ENCODE results near the gene PSMC1. TPM values are rescaled to one million over a fixed set of nuclear protein-coding genes. Genes with fewer than 3 reads are reported as not detected.

The PSMC1 gene
- total RNA-seq, 1 donor from 2014 or later: 78.6 TPM

DNA sequence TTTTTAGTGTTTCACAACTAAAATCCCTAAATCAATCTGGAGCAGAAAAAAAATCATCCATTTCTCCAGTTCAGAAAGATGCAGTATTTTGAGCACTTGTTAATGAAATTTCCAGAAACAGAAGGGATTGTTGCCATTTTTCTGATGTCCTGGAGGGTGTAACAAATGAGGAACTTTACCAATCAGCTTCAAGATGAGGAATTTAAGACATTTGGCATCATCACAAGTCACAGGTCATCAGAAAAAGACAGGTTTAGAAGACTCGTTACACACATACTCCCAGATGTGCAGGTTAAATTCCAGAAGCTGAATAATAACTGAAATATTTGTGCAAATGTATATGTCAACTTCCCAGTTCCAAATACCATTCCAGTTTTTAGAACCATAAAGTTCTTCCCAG lies 482 bp upstream of the PSMC1 start:
- H3K27me3 Mint-ChIP-seq (ENCODE audit: low read depth): peaks cover 4% of the 10 kb centered on the region
- peaks cover 11% of the 10 kb centered on the region for H3K36me3 Mint-ChIP-seq (ENCODE audit: low read depth)
- DNase-seq (ENCODE audit: low spot score): no peak
- TF ChIP-seq, protein P1, sequence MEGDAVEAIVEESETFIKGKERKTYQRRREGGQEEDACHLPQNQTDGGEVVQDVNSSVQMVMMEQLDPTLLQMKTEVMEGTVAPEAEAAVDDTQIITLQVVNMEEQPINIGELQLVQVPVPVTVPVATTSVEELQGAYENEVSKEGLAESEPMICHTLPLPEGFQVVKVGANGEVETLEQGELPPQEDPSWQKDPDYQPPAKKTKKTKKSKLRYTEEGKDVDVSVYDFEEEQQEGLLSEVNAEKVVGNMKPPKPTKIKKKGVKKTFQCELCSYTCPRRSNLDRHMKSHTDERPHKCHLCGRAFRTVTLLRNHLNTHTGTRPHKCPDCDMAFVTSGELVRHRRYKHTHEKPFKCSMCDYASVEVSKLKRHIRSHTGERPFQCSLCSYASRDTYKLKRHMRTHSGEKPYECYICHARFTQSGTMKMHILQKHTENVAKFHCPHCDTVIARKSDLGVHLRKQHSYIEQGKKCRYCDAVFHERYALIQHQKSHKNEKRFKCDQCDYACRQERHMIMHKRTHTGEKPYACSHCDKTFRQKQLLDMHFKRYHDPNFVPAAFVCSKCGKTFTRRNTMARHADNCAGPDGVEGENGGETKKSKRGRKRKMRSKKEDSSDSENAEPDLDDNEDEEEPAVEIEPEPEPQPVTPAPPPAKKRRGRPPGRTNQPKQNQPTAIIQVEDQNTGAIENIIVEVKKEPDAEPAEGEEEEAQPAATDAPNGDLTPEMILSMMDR (IDR thresholded peaks at IDR 0.05): no peak
- peaks cover 27% of the 10 kb centered on the region for H3K4me1 Mint-ChIP-seq (ENCODE audit: low read depth)
- H3K27ac Mint-ChIP-seq (ENCODE audit: unreplicated experiment): peak overlapping the region; percentile 97
- H3K9me3 Mint-ChIP-seq (ENCODE audit: low read depth): no peaks in the 10 kb centered on the region
- peak overlapping the region; percentile 93 for H3K4me3 Mint-ChIP-seq (ENCODE audit: unreplicated experiment)

DNA sequence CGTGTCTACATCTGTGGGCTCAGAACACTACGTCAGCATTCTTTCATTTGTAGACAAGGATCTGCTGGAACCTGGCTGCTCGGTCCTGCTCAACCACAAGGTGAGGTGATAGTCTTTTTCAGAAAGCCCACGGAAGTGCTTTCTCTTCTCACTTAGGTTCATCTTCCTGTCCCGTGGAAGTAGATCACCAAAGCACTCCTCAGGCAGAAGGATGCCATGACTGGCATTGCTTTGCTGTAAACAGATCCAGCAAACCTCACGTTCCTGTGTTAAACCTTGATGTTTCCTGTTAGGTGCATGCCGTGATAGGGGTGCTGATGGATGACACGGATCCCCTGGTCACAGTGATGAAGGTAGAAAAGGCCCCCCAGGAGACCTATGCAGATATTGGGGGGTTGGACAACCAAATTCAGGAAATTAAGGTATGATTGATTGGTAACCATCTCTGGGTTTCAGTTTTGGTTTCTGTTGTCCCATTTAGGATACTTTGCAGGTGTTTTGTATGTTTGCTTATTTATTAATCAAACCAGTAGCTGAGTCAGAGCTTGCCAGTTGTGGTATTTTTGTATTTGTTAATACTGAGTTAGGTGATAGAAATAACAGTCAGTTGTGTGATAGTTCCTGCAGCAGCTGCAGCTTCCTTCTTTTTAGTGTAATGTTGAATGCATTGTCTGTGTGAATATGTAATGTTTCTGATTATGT lies 7.5 kb downstream of the PSMC1 start:
- H3K4me3 Mint-ChIP-seq (ENCODE audit: unreplicated experiment): no peak overlapping the region
- no peaks in the 10 kb centered on the region for H3K9me3 Mint-ChIP-seq (ENCODE audit: low read depth)
- H3K36me3 Mint-ChIP-seq (ENCODE audit: low read depth): peaks cover 32% of the 10 kb centered on the region
- H3K4me1 Mint-ChIP-seq (ENCODE audit: low read depth): no peaks in the 10 kb centered on the region
- TF ChIP-seq, protein P1 (IDR thresholded peaks at IDR 0.05): no peak
- H3K27me3 Mint-ChIP-seq (ENCODE audit: low read depth): no peaks in the 10 kb centered on the region
- no peak for DNase-seq (ENCODE audit: low spot score)
- H3K27ac Mint-ChIP-seq (ENCODE audit: unreplicated experiment): no peak overlapping the region

DNA sequence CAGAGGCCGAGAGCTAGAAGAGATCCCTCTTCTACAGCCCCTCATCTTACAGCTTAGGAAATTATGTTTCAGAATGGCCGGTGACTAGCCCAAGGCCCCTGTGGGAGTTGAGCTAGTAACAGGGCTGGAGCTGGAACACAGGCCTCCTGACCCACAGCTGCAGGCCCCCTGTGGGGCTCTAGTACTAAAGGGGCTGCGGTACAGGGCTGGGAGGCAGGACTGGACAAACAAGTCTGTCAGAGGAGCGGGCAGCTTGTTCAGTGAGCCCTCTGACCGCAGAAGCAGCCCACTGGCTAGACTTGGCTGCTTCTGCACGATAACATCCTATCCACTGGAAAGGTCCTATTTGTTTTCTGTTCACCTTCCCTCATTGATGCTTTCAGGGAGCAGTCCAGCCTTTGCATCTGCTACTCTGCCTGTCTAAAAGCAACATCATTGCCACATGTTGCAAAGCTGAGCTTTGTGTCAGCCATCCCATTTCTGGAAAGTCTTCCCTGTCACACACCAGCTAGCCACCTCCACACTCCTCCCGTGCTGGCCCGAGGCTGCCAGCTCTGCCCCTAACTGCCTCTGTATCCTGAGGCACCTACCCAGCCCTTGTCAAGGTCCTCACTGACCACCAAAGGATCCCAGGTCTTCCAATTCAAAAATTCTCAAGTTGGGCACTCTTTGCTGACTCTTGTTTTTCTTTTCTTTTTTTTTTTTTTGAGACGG lies 10.2 kb downstream of the PSMC1 start:
- H3K4me1 Mint-ChIP-seq (ENCODE audit: low read depth): no peaks in the 10 kb centered on the region
- peak; percentile 59 for DNase-seq (ENCODE audit: low spot score)
- H3K27ac Mint-ChIP-seq (ENCODE audit: unreplicated experiment): no peak overlapping the region
- H3K27me3 Mint-ChIP-seq (ENCODE audit: low read depth): no peaks in the 10 kb centered on the region
- no peaks in the 10 kb centered on the region for H3K9me3 Mint-ChIP-seq (ENCODE audit: low read depth)
- no peak overlapping the region for H3K4me3 Mint-ChIP-seq (ENCODE audit: unreplicated experiment)
- peaks cover 31% of the 10 kb centered on the region for H3K36me3 Mint-ChIP-seq (ENCODE audit: low read depth)
- TF ChIP-seq, protein P1 (IDR thresholded peaks at IDR 0.05): no peak

DNA sequence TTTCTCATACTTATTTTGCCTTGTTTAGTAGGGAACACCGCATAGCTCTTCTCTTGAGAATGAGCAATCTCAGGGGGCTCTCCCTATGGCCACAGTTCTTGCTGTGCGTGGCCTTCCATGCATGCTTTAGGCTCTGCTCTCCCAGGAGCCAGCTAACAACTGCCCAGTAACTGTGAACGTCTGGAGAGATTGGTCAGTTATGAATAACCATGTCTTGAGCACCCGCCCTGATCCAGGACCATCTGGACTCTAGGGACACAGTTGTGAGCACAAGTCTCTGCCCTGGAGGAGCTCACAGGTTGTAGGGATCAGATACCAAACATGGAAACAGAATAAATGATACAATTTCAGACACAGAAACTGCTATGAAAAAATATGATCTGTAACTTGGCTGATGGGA lies 12.1 kb downstream of the PSMC1 start:
- Mint-ChIP-seq H3K9me3 (ENCODE audit: low read depth) (no peaks in the 10 kb centered on the region), H3K36me3 (ENCODE audit: low read depth) (peaks cover 34% of the 10 kb centered on the region), H3K4me1 (ENCODE audit: low read depth) (peaks cover 4% of the 10 kb centered on the region), H3K4me3 (ENCODE audit: unreplicated experiment) (no peak overlapping the region), H3K27me3 (ENCODE audit: low read depth) (no peaks in the 10 kb centered on the region), H3K27ac (ENCODE audit: unreplicated experiment) (no peak overlapping the region)
- TF ChIP-seq, protein P1 (IDR thresholded peaks at IDR 0.05): no peak
- DNase-seq (ENCODE audit: low spot score): peak; percentile 14

DNA sequence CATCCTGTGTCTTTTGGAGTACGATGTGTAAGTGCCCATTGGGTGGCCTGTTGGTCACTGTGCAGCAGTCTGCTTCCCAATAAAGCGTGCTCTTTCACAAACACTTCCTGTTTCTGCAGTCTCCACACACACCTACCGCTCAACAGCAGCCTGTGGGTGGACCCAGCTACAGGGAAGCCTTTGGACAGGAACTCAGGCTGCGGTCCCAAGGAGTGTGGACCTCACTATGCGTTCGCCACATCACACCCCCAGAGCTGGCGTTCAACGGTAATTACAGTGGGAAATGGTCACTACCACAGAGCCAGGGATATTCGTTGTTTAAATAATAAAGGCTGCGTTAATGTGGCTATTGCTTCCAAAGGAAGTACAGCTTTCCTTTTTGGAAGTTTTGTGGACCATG lies 16.2 kb downstream of the PSMC1 start:
- TF ChIP-seq, protein P1 (IDR thresholded peaks at IDR 0.05): no peak
- H3K9me3 Mint-ChIP-seq (ENCODE audit: low read depth): no peaks in the 10 kb centered on the region
- no peak overlapping the region for H3K27ac Mint-ChIP-seq (ENCODE audit: unreplicated experiment)
- DNase-seq (ENCODE audit: low spot score): no peak
- peaks cover 43% of the 10 kb centered on the region for H3K4me1 Mint-ChIP-seq (ENCODE audit: low read depth)
- H3K36me3 Mint-ChIP-seq (ENCODE audit: low read depth): peaks cover 22% of the 10 kb centered on the region
- no peak overlapping the region for H3K4me3 Mint-ChIP-seq (ENCODE audit: unreplicated experiment)
- H3K27me3 Mint-ChIP-seq (ENCODE audit: low read depth): no peaks in the 10 kb centered on the region
